Measurements from ENCODE around the gene CNTN2. TPM values are rescaled to one million over a fixed set of nuclear protein-coding genes. Genes with fewer than 3 reads are reported as not detected.
A peak's percentile ranks its signal among the peaks of the same experiment; 100 is the strongest.

Gene CNTN2
- polyA plus RNA-seq, 1 donor (not counting 4 experiments of a cell fraction or from before 2014, with no cell fraction given) = not detected

DNA sequence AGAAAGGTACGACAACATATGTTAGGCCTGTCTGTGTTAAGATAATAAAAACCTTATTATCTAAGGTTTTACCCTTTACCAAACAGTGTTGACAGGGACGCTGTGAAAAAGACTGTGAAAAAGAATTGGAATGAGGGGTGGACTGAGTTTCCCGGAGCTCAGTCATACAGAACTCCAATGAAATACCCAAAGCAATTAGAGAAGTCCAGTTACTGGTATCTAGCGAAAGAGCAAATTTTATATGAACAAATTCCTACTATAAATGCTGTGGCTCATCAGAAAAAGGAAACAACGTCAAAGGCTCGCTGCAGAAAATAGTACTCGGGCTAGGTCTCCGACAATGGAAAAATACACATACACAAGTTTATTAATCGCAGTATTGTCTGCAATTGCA is 79.5 kb downstream of the CNTN2 start:
- H3K9me3 ChIP-seq (ENCODE audit: control insufficient read depth, low read depth, low read length) = no peaks in the 10 kb centered on the region
- H3K79me2 ChIP-seq (ENCODE audit: control insufficient read depth, insufficient read depth, low read length) = peaks cover 39% of the 10 kb centered on the region
- DNase-seq (ENCODE audit: low read depth, low spot score) (no peak), FAIRE-seq (no peak)
- H3K4me1 ChIP-seq (ENCODE audit: control insufficient read depth, extremely low read depth, insufficient read depth, low read length) = peaks cover 15% of the 10 kb centered on the region
- peak overlapping the region; percentile 99 for H2AFZ ChIP-seq (ENCODE audit: control insufficient read depth, low read length)
- peak overlapping the region; percentile 77 for H3K4me2 ChIP-seq (ENCODE audit: control insufficient read depth, extremely low read depth, insufficient read depth, low read depth, low read length)
- peak overlapping the region; percentile 75 to 90 (median 81) for H3K4me3 ChIP-seq (ENCODE audit: control insufficient read depth in 2 of 3, extremely low read depth in 1 of 3, insufficient read depth in 2 of 3, low read depth in 1 of 3, low read length in 3 of 3)
- peak overlapping the region; percentile 96 for H3K27ac ChIP-seq (ENCODE audit: control insufficient read depth, insufficient read depth, low read length)
- peaks cover 2 to 3% of the 10 kb centered on the region in 2 experiments for H3K36me3 ChIP-seq (ENCODE audit: control insufficient read depth in 2 of 2, extremely low read depth in 1 of 2, insufficient read depth in 2 of 2, low read length in 2 of 2)
- TF ChIP-seq CTCF (optimal IDR thresholded peaks at IDR 0.05 in 1 of 3, IDR thresholded peaks at IDR 0.05 in 1 of 3, conservative IDR thresholded peaks at IDR 0.05 in 1 of 3; ENCODE audit: extremely low read depth in 1 of 3, insufficient read depth in 2 of 3, low read length in 3 of 3) (no peak), EZH2 (IDR thresholded peaks at IDR 0.05; ENCODE audit: low read length) (no peak)
- H3K9ac ChIP-seq (ENCODE audit: control insufficient read depth, extremely low read depth, insufficient read depth, low read length) = peak overlapping the region; percentile 86
- no peaks in the 10 kb centered on the region for H4K20me1 ChIP-seq (ENCODE audit: control insufficient read depth, extremely low read depth, insufficient read depth, low read length)
- dilution Hi-C loops (cut with MboI; ENCODE audit: extremely low pct_ligation_motif_present, low sequenced_read_pairs) = no loop called here
- no peaks in the 10 kb centered on the region for H3K9me1 ChIP-seq (ENCODE audit: control insufficient read depth, extremely low read depth, insufficient read depth, low read length)
- no peaks in the 10 kb centered on the region for H3K27me3 ChIP-seq (ENCODE audit: control insufficient read depth, extremely low read depth, insufficient read depth, low read length)

- Histone ChIP-seq H3K27me3 (ENCODE audit: control insufficient read depth, extremely low read depth, insufficient read depth, low read length) (no peaks in the 10 kb centered on the region), H3K9ac (ENCODE audit: control insufficient read depth, extremely low read depth, insufficient read depth, low read length) (no peak overlapping the region), H3K4me2 (ENCODE audit: control insufficient read depth, extremely low read depth, insufficient read depth, low read depth, low read length) (no peak overlapping the region), H3K79me2 (ENCODE audit: control insufficient read depth, insufficient read depth, low read length) (peaks cover 21% of the 10 kb centered on the region), H3K36me3 (ENCODE audit: control insufficient read depth in 2 of 2, extremely low read depth in 1 of 2, insufficient read depth in 2 of 2, low read length in 2 of 2) (no peaks in the 10 kb centered on the region), H2AFZ (ENCODE audit: control insufficient read depth, low read length) (no peak overlapping the region), H3K9me3 (ENCODE audit: control insufficient read depth, low read depth, low read length) (no peaks in the 10 kb centered on the region), H4K20me1 (ENCODE audit: control insufficient read depth, extremely low read depth, insufficient read depth, low read length) (no peaks in the 10 kb centered on the region), H3K9me1 (ENCODE audit: control insufficient read depth, extremely low read depth, insufficient read depth, low read length) (no peaks in the 10 kb centered on the region), H3K4me1 (ENCODE audit: control insufficient read depth, extremely low read depth, insufficient read depth, low read length) (peaks cover 15% of the 10 kb centered on the region), H3K27ac (ENCODE audit: control insufficient read depth, insufficient read depth, low read length) (no peak overlapping the region), H3K4me3 (ENCODE audit: control insufficient read depth in 2 of 3, extremely low read depth in 1 of 3, insufficient read depth in 2 of 3, low read depth in 1 of 3, low read length in 3 of 3) (no peak overlapping the region)
- TF ChIP-seq EZH2 (IDR thresholded peaks at IDR 0.05; ENCODE audit: low read length) (no peak), CTCF (optimal IDR thresholded peaks at IDR 0.05 in 1 of 3, IDR thresholded peaks at IDR 0.05 in 1 of 3, conservative IDR thresholded peaks at IDR 0.05 in 1 of 3; ENCODE audit: extremely low read depth in 1 of 3, insufficient read depth in 2 of 3, low read length in 3 of 3) (no peak)
- dilution Hi-C loops (cut with MboI; ENCODE audit: extremely low pct_ligation_motif_present, low sequenced_read_pairs) = no loop called here
- no peak for FAIRE-seq
- DNase-seq (ENCODE audit: low read depth, low spot score) = no peak
These were observed 81.7 kb downstream of the CNTN2 start for GRCh38 chr1:205124726-205125125.
